ENCODE data around the gene DNM3.

DNM3 gene

DNA sequence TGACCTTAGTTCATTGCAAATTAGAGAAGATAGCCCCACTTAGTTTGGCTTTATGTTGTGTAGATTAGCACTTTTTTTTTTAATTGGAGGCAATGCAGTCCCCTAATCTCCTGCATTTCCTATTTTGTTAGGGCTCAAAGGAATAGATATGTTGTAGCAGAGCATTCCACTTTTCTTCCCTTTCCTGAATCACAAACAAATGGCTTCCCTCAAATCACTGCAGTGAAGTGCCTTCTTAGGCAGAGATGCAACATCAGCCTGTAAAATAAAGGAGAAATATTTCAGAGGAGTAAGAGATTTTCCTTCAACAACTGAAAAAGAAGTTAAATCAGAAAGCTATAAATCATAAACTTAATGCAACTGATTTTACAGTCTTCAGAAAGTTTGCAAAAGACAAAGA is 307.4 kb downstream of the DNM3 start:
- TF ChIP-seq, protein P1, sequence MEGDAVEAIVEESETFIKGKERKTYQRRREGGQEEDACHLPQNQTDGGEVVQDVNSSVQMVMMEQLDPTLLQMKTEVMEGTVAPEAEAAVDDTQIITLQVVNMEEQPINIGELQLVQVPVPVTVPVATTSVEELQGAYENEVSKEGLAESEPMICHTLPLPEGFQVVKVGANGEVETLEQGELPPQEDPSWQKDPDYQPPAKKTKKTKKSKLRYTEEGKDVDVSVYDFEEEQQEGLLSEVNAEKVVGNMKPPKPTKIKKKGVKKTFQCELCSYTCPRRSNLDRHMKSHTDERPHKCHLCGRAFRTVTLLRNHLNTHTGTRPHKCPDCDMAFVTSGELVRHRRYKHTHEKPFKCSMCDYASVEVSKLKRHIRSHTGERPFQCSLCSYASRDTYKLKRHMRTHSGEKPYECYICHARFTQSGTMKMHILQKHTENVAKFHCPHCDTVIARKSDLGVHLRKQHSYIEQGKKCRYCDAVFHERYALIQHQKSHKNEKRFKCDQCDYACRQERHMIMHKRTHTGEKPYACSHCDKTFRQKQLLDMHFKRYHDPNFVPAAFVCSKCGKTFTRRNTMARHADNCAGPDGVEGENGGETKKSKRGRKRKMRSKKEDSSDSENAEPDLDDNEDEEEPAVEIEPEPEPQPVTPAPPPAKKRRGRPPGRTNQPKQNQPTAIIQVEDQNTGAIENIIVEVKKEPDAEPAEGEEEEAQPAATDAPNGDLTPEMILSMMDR (IDR thresholded peaks at IDR 0.05; ENCODE audit: extremely low read depth, missing control alignments), result no peak
- no peak for DNase-seq (ENCODE audit: low spot score)

DNA sequence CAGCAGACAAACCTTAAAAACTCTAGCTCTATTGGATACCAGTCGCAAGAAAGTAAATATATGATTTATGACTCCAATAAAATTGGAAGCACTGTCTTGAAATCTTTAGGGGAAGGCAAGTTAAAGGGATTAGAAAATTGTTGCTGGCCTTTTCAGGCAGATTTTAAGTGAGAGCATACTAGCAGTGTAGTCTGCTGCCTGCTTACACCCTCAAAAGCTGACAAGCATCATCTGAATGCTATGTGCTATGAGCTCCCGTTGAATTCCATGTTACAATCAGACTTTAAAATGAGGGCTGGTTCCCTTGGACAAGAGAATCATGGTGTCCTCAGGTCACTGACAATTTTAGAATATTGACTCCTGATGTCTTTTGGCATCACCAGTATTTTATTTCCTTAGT is 308.0 kb downstream of the DNM3 start:
- DNase-seq (ENCODE audit: low spot score), result no peak
- TF ChIP-seq, protein P1 (IDR thresholded peaks at IDR 0.05; ENCODE audit: extremely low read depth, missing control alignments), result no peak

- TF ChIP-seq, protein P1 (IDR thresholded peaks at IDR 0.05; ENCODE audit: extremely low read depth, missing control alignments), result no peak
- DNase-seq (ENCODE audit: low spot score), result peak; percentile 35
These were observed 313.3 kb downstream of the DNM3 start for GRCh38 chr1:172154551-172154950.

- no peak for DNase-seq (ENCODE audit: low spot score)
- TF ChIP-seq, protein P1 (IDR thresholded peaks at IDR 0.05; ENCODE audit: extremely low read depth, missing control alignments), result no peak
These were observed 314.5 kb downstream of the DNM3 start for GRCh38 chr1:172155766-172156165.

DNA sequence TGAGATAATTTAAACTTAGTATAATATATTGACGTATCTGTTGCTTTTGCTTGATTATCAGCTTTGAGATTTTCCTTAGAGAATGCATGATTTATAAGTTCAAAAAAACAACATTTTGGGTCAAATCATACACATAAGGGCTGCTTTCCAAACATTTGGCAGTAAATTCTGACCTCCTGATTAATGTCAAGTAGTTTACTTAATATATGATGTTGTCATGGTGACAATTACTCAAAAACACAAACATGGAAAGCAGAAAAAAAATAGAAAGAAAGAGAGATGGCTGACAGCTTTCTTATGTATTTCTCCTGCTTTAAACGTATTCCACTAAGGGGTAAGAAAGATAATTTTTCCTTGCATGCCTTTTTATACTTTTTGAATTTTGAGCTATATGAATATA is 320.9 kb downstream of the DNM3 start:
- no peak for DNase-seq (ENCODE audit: low spot score)
- TF ChIP-seq, protein P1 (IDR thresholded peaks at IDR 0.05; ENCODE audit: extremely low read depth, missing control alignments), result no peak

- TF ChIP-seq, protein P1 (IDR thresholded peaks at IDR 0.05; ENCODE audit: extremely low read depth, missing control alignments), result no peak
- DNase-seq (ENCODE audit: low spot score), result no peak
These were observed 322.4 kb downstream of the DNM3 start for GRCh38 chr1:172163498-172164215.

DNA sequence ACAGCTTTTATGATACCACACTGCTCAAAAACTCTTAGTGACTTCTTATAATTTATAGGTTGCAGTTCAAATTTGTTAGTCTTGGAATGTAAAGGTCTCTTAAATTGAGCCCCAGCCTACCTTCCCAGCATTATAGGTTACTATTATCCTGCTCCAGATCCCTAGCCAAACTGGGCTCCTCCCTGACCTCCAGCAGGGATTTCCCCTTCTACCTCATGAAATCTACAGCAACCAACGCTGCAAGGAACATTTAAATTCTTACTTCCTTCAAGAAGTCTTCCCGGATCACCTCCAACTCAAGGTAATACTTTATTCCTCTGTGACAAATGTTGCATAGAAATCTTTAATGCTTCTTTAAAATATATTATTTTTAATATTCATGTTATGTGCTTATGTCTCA is 324.1 kb downstream of the DNM3 start:
- no peak for DNase-seq (ENCODE audit: low spot score)
- TF ChIP-seq, protein P1 (IDR thresholded peaks at IDR 0.05; ENCODE audit: extremely low read depth, missing control alignments), result no peak
